VCaP (cell line): ENCODE measurements around the gene LRRC15.

Source experiments
- H3K27ac ChIP-seq: fragments of 450-650 bp; 2 replicates; pipeline ENCODE4 v1.5.1; 2017
- CTCF ChIP-seq: fragments of 450-650 bp; conservative IDR thresholded peaks from 2 replicates; pipeline ENCODE4 v1.5.1; 2017; ENCODE audit warnings: mild to moderate bottlenecking, moderate library complexity

LRRC15 gene

GRCh38 chr3:194328053-194328657 is 41.4 kb downstream of the LRRC15 start:
- H3K27ac ChIP-seq, result no peak overlapping the region
- TF ChIP-seq CTCF, result no peak

- no peak overlapping the region for H3K27ac ChIP-seq
- TF ChIP-seq CTCF, result no peak
Measured at GRCh38 chr3:194327218-194328052, 42.1 kb downstream of the LRRC15 start.

- no peak for TF ChIP-seq CTCF
- H3K27ac ChIP-seq, result no peak overlapping the region
Measured at GRCh38 chr3:194326968-194327217, 42.6 kb downstream of the LRRC15 start.

DNA sequence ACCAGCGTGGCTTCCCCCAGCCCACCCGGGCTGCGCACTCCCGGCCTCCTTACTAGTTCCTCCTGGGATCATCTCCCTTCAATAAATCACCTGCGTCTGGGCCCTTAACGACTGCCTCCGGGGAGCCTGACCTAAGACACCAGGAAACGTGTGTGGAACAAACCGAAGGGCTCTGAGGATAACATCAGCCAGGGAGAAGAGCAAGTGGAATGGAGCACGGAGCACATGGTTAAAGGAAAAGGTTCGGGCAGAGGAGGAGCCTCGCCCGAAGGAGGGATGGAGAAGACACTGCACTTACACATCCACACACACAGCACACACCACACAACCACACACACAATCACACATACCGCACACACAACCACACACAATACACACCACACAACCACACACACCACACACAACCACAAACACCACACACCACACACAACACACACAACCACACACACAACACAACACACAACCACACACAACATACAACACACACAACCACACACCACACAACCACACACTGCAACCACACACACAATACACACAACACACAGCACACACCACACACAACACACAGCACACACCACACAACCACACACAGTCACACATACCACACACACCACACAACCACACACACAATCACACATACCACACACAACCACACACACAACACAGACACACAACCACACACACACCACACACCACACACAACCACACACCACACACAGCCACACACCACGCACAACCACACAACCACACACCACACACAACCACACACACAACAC is 43.2 kb downstream of the LRRC15 start:
- no peak for TF ChIP-seq CTCF
- H3K27ac ChIP-seq, result no peak overlapping the region

DNA sequence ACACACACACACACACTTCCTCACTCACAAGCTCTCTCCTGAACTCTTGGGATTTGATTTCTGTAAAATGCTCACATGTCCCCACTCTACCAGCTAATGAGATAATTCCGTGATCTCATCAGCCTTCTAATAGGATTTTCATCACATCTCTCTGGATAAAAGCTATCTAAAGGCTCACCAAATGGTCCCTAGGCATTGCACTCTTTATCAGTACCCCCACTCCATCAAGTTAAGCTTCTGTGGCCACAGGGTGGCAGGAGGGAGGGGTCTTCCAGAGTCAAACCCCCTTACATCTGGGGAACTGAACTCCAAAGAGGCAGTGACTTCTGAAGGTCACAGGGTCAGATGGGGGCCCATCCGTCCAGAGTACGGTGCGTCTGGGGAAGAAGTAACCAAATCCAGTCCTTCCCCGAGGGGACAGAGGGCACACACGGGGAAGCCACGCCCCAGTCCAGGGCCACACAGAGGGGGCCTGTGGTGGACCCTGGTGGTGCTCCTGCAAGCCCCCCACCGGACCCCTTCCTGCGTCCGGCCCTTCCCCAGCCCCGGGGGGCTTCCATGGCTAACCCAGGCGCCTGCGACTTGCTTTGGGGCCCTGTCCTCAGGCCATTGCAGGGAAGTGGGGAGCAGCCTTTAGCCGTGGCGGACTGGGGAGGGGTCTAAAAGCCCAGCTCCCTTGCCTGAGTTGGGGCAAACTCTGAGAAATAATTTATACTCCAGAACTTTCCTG is 44.0 kb downstream of the LRRC15 start:
- H3K27ac ChIP-seq, result no peak overlapping the region
- TF ChIP-seq CTCF, result no peak

DNA sequence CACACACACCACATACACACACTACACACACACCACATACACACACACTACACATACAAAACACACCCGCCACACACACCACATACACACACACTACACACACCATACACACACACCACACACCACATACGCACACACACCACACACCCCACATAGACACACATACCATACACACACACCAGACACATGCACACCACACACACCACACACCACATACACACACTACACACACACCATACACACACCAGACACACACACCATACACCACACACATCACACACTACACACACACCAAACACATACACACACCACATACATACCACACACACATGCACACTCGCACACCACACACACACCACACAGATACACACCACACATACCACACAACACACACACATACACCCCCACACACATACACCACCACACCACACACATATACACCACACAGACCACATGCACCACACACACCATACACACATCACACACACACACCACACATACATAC is 44.7 kb downstream of the LRRC15 start:
- H3K27ac ChIP-seq, result no peak overlapping the region
- no peak for TF ChIP-seq CTCF
